Subcutaneous adipose tissue (tissue), 4 donors: ENCODE results near the gene QDPR. TPM values are rescaled to one million over a fixed set of nuclear protein-coding genes. Genes with fewer than 3 reads are reported as not detected.

Experiments
- total RNA-seq, 4 donors: library from RNA; depleted of rRNA; stranded (reverse); fragments of >200 nt; gene quantifications; one replicate each; pipeline ENCODE4 v1.1.0, GENCODE V29; 2016
- TF ChIP-seq, protein P1 (sequence below): fragments of 450-650 bp; IDR thresholded peaks from one replicate; pipeline ENCODE4 v1.5.1; 2016; ENCODE audit warnings: low read depth, mild to moderate bottlenecking, control low read depth, antibody characterized with exemption, moderate library complexity

QDPR gene
- 10 to 100 TPM; 13.9 to 50.9 (median 34.9) TPM for total RNA-seq

DNA sequence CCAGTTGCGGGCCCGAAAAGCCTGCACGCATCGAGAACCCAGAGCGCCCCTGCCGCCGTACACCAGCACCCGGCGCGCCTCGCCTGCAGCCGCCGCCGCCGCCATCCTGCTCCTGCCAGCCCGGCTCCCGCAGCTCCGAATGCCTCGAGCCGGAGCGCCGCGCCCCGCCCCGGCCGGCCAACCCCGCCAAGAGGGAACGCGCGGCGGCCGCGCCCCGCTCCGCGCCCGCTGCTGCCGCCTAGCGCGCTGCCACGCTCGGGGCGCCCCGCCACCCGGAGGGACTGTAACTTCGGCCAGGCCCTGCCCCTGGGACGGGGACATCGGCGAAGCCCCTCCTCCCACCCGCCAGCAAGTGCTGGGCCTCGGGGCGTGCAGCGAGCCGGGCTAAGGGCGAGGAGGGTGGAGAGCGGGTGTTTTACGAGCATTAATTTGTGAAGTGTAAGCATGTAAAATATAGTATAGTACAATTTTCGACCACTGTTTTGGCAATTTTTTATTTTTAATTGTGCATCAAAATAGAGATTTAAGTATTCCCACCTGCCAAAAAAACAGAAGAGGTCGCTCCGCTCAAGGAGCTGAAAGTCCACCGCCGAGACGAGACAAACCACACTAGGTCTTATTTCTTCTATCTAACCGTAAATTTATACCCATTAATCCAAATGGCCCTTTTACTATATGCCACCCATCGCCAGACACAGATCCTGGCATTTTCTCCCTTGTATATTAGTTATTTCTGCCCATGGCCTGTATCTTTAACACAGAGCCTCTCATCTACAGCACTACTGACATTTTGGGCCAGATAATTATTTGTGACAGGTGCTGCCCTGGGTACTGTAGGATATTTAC, at the start of gene QDPR:
TSS of gene QDPR (minus strand) at position 141 of the 846 bp plus-strand sequence. CDS start at position 105, 36 bp downstream.
- TF ChIP-seq, protein P1, sequence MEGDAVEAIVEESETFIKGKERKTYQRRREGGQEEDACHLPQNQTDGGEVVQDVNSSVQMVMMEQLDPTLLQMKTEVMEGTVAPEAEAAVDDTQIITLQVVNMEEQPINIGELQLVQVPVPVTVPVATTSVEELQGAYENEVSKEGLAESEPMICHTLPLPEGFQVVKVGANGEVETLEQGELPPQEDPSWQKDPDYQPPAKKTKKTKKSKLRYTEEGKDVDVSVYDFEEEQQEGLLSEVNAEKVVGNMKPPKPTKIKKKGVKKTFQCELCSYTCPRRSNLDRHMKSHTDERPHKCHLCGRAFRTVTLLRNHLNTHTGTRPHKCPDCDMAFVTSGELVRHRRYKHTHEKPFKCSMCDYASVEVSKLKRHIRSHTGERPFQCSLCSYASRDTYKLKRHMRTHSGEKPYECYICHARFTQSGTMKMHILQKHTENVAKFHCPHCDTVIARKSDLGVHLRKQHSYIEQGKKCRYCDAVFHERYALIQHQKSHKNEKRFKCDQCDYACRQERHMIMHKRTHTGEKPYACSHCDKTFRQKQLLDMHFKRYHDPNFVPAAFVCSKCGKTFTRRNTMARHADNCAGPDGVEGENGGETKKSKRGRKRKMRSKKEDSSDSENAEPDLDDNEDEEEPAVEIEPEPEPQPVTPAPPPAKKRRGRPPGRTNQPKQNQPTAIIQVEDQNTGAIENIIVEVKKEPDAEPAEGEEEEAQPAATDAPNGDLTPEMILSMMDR = no peak

DNA sequence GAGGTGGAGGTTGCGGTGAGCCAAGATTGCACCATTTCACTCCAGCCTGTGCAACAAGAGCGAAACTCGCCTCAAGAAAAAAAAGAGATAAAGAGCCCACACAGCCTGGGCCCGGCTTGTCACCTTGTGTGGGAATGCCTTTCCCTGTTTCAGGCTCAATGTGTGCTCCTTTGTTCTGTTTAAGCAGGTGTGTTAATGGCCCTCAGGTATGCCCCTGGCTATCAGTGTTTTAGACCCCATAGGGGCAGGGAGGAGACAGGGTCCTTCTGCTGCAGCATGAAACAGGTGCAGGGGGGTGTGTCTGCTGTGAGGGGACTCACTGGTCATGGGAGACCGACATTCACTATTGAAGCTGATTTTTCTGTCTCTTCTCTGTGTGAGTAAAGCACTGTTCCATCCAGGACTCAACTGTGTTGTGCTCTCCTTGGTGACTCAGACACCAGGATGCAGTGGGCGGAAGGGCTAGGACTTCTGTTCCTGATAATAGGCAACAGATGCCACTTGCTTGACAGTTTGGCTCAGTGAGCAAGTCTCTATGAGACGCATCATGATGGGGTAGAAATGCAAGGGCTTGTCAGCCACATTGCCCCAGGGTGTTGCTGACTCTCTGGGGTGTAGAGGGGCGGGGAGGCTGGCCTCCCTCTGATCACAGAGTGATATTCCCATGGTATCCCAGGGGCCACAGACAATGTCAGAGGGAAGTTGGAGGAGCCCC, 49.5 kb upstream of the QDPR start:
- TF ChIP-seq, protein P1 = no peak

DNA sequence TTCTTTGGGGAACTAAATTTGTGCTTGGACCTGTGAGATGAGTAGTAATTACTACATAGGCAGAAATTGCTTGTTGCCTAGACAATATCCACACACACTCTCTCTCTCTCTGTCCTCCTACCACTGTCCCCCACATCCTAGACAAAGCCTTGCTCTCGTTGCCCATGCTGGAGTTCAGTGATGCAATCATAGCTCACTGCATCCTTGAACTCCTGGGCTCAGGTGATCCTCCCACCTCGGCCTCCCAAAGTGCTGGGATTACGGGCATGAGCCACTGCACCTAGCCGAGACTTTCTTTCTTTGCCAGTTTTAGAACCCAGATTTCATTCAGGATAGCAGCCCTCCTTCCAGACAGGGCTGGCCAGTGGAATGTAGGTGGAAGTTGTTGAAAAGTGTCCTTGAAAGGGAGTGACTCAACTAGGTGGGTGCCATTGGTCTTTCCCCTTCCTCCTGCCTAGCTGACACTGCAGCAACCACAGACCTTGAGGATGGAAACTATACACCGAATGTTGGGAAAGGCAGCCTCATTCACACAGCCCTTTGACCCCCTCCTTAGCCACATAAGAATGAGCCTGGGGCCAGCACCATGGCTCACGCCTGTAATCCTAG, 48.3 kb upstream of the QDPR start:
- TF ChIP-seq, protein P1 = no peak

DNA sequence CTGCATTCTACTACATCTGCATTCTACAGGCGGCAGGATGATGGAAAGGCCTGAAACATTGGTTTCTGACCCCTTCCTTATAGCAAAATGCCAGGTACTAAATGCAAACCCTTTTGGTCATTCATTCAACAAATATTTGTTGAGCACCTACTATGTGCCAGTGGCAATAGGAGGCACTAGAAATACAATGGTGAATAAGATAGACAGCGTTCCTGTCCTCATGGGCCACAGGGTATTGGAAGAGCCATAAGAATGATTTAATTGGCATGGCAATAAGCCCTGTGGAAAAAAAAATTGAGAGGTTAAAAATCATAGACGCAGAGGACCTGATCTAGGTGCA, 47.8 kb upstream of the QDPR start:
- TF ChIP-seq, protein P1 = no peak

DNA sequence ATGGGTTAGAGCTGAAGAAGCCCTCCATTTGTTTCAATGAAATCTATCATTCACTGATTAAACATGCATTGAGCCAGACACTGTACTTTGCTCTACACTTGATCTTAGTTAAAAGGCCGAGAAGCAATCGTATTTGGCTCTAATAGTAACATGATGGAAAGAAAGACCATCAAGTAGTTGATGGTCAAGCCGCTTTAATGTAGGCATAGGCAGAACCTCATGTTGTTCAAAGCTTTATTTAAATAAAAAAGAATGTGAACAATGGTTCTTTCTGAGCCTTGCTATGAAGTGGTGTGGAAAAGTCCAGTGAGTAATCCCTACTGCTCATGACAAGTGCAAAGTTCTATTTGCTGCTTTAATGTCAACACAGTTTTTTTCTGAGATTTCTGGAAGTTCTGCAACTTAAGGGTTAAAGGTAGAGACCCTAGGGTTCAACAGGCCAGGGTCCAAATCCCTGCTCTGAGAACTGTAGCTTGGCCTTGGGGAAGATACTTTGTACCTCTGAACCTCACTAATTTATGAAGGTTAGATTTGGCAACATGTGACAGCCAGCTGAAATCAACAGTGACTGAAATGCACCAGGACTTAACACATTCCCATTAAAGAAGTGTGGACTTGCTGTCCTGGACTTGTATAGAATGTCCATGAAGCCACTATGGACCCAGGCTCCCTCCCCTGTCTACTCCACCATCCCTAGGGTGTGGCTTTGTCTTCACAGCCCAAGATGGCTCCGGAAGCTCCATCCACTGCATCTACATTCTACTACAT, 47.2 kb upstream of the QDPR start:
- TF ChIP-seq, protein P1 = no peak

DNA sequence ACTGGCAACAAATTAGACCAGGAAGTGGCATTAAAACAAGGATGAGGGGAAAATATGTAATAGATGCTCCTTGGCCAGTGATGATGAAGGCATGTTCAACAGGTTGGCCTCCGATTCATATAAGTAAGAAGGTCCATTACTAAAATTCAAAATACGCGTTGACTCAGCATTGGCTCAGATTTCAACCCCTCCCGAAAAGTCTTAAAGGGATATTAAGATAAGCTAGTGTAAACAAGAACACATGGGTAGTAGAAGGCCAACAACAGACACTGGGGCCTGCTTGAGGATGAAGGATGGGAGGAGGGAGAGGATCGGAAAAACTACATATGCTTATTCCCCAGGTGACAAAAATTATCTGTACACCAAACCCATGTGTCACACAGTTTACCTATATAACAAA, 46.0 kb upstream of the QDPR start:
- TF ChIP-seq, protein P1 = no peak
